OCI-LY3 (cell line): ENCODE data around the gene TMEM63B.

Experiments used
- EZH2phosphoT487 ChIP-seq: fragments of 200-600 bp; shearing (Covaris generic); IDR thresholded peaks from 2 replicates; pipeline ENCODE4 v1.6.1; 2018; ENCODE audit warnings: antibody characterized with exemption, mixed run types, low read depth
- TF ChIP-seq, protein P1 (sequence below): fragments of 200-600, 300-600 bp; sonication (generic); IDR thresholded peaks from 2 replicates; pipeline ENCODE4 v1.5.1; 2014; ENCODE audit warnings: antibody characterized with exemption, low read length, low read depth

DNA sequence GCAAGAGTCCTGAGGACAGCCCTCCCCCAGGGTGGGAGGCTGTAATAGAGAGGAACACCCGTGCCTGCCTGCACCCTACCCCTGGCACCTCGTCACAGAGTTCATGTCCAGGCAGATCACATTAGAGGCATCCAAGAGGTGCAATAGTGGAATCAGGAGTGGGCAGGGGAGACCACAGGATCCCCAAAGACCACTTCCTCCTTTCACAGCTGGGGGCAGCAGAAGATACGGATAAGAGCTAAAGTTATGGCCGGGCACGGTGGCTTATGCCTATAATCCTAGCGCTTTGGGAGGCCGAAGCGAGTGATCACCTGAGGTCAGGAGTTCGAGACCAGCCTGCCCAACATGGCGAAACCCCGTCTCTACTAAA lies 29.8 kb downstream of the TMEM63B start:
- TF ChIP-seq, protein P1, sequence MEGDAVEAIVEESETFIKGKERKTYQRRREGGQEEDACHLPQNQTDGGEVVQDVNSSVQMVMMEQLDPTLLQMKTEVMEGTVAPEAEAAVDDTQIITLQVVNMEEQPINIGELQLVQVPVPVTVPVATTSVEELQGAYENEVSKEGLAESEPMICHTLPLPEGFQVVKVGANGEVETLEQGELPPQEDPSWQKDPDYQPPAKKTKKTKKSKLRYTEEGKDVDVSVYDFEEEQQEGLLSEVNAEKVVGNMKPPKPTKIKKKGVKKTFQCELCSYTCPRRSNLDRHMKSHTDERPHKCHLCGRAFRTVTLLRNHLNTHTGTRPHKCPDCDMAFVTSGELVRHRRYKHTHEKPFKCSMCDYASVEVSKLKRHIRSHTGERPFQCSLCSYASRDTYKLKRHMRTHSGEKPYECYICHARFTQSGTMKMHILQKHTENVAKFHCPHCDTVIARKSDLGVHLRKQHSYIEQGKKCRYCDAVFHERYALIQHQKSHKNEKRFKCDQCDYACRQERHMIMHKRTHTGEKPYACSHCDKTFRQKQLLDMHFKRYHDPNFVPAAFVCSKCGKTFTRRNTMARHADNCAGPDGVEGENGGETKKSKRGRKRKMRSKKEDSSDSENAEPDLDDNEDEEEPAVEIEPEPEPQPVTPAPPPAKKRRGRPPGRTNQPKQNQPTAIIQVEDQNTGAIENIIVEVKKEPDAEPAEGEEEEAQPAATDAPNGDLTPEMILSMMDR: no peak
- TF ChIP-seq EZH2phosphoT487: no peak
